Measurements from ENCODE around the gene DDX6. TPM values are rescaled to one million over a fixed set of nuclear protein-coding genes. Genes with fewer than 3 reads are reported as not detected.

The DDX6 gene
- total RNA-seq, 3 donors from 2014 or later = 86.9 to 158 (median 97.6) TPM

- intact Hi-C loops (cut with DNase I, micrococcal nuclease) = no loop called here
- Histone ChIP-seq H3K4me1 (ENCODE audit: low read depth) (no peaks in the 10 kb centered on the region), H3K36me3 (ENCODE audit: low read depth) (peaks cover 29% of the 10 kb centered on the region), H3K9me3 (no peaks in the 10 kb centered on the region), H3K4me3 (no peak overlapping the region)
- TF ChIP-seq, protein P1, sequence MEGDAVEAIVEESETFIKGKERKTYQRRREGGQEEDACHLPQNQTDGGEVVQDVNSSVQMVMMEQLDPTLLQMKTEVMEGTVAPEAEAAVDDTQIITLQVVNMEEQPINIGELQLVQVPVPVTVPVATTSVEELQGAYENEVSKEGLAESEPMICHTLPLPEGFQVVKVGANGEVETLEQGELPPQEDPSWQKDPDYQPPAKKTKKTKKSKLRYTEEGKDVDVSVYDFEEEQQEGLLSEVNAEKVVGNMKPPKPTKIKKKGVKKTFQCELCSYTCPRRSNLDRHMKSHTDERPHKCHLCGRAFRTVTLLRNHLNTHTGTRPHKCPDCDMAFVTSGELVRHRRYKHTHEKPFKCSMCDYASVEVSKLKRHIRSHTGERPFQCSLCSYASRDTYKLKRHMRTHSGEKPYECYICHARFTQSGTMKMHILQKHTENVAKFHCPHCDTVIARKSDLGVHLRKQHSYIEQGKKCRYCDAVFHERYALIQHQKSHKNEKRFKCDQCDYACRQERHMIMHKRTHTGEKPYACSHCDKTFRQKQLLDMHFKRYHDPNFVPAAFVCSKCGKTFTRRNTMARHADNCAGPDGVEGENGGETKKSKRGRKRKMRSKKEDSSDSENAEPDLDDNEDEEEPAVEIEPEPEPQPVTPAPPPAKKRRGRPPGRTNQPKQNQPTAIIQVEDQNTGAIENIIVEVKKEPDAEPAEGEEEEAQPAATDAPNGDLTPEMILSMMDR (IDR thresholded peaks at IDR 0.05) = no peak
- DNase-seq = no peak
- no peak for ATAC-seq
Measured at GRCh38 chr11:118749429-118749828, 41.5 kb downstream of the DDX6 start.

GRCh38 chr11:118748056-118748455, 42.9 kb downstream of the DDX6 start:
- DNase-seq = no peak
- Histone ChIP-seq H3K36me3 (ENCODE audit: low read depth) (peaks cover 19% of the 10 kb centered on the region), H3K4me3 (no peak overlapping the region), H3K4me1 (ENCODE audit: low read depth) (no peaks in the 10 kb centered on the region), H3K9me3 (no peaks in the 10 kb centered on the region)
- intact Hi-C loops (cut with DNase I, micrococcal nuclease) = no loop called here
- TF ChIP-seq, protein P1 (IDR thresholded peaks at IDR 0.05) = no peak
- ATAC-seq = no peak

DNA sequence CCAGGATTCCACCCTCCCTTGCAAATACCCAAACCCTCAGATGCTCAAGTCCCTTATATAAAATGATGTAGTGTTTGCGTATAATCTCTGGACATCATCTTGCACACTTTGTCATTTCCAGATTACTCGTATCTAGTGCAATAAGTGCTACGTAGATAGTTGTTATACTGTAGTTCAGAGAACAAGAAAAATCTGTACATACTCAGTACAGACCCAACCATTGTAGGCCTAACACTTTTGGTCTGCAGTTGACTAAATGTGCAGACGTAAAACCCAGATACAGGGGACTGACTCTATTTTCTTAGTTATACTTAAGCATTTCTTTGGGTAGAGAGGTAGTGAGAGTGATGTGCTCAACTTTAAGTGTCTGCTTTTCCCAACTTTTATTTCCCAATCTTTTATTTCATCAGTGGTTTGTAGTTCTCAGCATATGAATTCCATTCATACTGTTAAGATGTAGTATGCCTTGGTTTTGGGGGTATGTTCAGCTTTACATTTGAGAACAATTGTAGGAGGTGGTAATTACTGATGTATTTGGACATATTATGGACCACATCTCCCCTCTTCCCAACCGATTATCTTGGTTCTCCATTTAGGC, 43.9 kb downstream of the DDX6 start:
- H3K4me3 ChIP-seq = no peak overlapping the region
- intact Hi-C loops (cut with DNase I, micrococcal nuclease) = no loop called here
- TF ChIP-seq, protein P1 (IDR thresholded peaks at IDR 0.05) = no peak
- H3K36me3 ChIP-seq (ENCODE audit: low read depth) = peaks cover 10% of the 10 kb centered on the region
- DNase-seq (no peak), ATAC-seq (no peak)
- no peaks in the 10 kb centered on the region for H3K4me1 ChIP-seq (ENCODE audit: low read depth)
- H3K9me3 ChIP-seq = no peaks in the 10 kb centered on the region

DNA sequence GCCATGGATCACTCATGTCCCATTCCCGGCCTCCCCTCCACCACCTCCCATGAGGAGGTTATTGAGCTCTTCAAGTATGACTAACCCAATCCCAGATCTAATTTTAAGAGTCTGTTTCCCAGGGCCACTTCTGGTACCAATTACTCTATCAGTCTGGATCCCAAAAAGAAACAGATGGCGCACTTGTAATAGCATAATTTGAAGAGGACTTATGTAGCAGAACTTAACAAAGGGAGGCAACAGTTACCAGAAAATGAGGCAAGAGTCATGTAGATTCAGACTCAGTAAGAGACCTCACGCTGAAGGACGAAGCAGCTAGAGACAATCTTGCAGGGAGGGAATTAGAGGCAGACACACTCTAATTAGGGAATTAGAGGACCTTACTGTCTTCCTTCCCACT, 46.9 kb downstream of the DDX6 start:
- DNase-seq = no peak
- intact Hi-C loops (cut with DNase I, micrococcal nuclease) = no loop called here
- no peak for ATAC-seq
- Histone ChIP-seq H3K4me3 (no peak overlapping the region), H3K36me3 (ENCODE audit: low read depth) (no peaks in the 10 kb centered on the region), H3K9me3 (no peaks in the 10 kb centered on the region), H3K4me1 (ENCODE audit: low read depth) (no peaks in the 10 kb centered on the region)
- TF ChIP-seq, protein P1 (IDR thresholded peaks at IDR 0.05) = no peak

GRCh38 chr11:118742304-118742703, 48.7 kb downstream of the DDX6 start:
- no peak for DNase-seq
- intact Hi-C loops (cut with DNase I, micrococcal nuclease) = no loop called here
- TF ChIP-seq, protein P1 (IDR thresholded peaks at IDR 0.05) = no peak
- Histone ChIP-seq H3K36me3 (ENCODE audit: low read depth) (no peaks in the 10 kb centered on the region), H3K4me1 (ENCODE audit: low read depth) (no peaks in the 10 kb centered on the region), H3K4me3 (no peak overlapping the region), H3K9me3 (no peaks in the 10 kb centered on the region)
- no peak for ATAC-seq

DNA sequence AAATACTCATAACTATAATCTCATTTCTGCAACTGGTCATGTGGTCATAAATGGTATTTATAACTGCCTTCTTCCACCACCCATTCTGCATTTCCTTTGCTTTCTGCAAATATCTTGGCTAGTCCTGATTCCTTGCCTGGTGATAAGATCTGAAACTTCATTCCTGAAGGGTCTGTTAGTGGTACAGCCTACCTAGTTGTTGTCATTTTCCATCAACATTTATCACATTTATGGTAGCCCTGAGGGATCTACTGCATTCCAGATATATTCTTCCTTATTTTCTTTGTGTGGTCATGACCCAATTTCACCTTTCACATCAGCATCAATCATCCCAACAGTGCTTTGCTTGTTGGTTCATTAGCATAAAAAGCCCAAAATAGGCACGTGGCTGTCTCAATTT, 50.1 kb downstream of the DDX6 start:
- Histone ChIP-seq H3K4me3 (no peak overlapping the region), H3K36me3 (ENCODE audit: low read depth) (no peaks in the 10 kb centered on the region), H3K9me3 (no peaks in the 10 kb centered on the region), H3K4me1 (ENCODE audit: low read depth) (no peaks in the 10 kb centered on the region)
- no peak for DNase-seq
- TF ChIP-seq, protein P1 (IDR thresholded peaks at IDR 0.05) = no peak
- intact Hi-C loops (cut with DNase I, micrococcal nuclease) = no loop called here
- no peak for ATAC-seq

Data from mucosa of descending colon (tissue), 3 donors.